ENCODE measurements around the gene SCAP.
"Not testable (repeated sequence)": the region's sequence is repeated elsewhere in the genome, so short reads cannot be mapped to it uniquely, and the experiment has no call there.

SCAP gene

GRCh38 chr3:47394140-47394870, 81.4 kb downstream of the SCAP start:
- DNase-seq (ENCODE audit: low read depth): no peak

GRCh38 chr3:47392933-47393332, 82.8 kb downstream of the SCAP start:
- DNase-seq (ENCODE audit: low read depth): no peak

- no peak for DNase-seq (ENCODE audit: low read depth)
Observed at GRCh38 chr3:47385796-47386195, 89.9 kb downstream of the SCAP start.

GRCh38 chr3:47385007-47385406, 90.7 kb downstream of the SCAP start:
- DNase-seq (ENCODE audit: low read depth): no peak

- DNase-seq (ENCODE audit: low read depth): no peak
Observed at GRCh38 chr3:47384425-47384824, 91.3 kb downstream of the SCAP start.

GRCh38 chr3:47381317-47382157, 94.2 kb downstream of the SCAP start:
- peak; percentile 85 for DNase-seq (ENCODE audit: low read depth)

GRCh38 chr3:47380601-47381316, 95.0 kb downstream of the SCAP start, which contains the start of gene PTPN23:
TSS of gene PTPN23 (plus strand) at chr3:47381021. CDS start at chr3:47381097, 76 bp downstream.
- DNase-seq (ENCODE audit: low read depth): peak; percentile 98

- DNase-seq (ENCODE audit: low read depth): no peak
Observed at GRCh38 chr3:47380026-47380600, 95.6 kb downstream of the SCAP start.

- no peak for DNase-seq (ENCODE audit: low read depth)
Observed at GRCh38 chr3:47379411-47379899, 96.3 kb downstream of the SCAP start.

GRCh38 chr3:47378869-47379268, 96.9 kb downstream of the SCAP start:
- DNase-seq (ENCODE audit: low read depth): no peak

- no peak for DNase-seq (ENCODE audit: low read depth)
Observed at GRCh38 chr3:47377186-47377585, 98.6 kb downstream of the SCAP start.

GRCh38 chr3:47376393-47376792, 99.3 kb downstream of the SCAP start:
- no peak for DNase-seq (ENCODE audit: low read depth)

- DNase-seq (ENCODE audit: low read depth): no peak
Observed at GRCh38 chr3:47374587-47374986, 101.2 kb downstream of the SCAP start.

- no peak for DNase-seq (ENCODE audit: low read depth)
Observed at GRCh38 chr3:47370887-47371697, 104.6 kb downstream of the SCAP start.

- not testable (repeated sequence) for DNase-seq (ENCODE audit: low read depth)
Observed at GRCh38 chr3:47370020-47370419, 105.7 kb downstream of the SCAP start.

GRCh38 chr3:47367631-47368030, 108.1 kb downstream of the SCAP start:
- no peak for DNase-seq (ENCODE audit: low read depth)

- DNase-seq (ENCODE audit: low read depth): no peak
Observed at GRCh38 chr3:47366833-47367232, 108.9 kb downstream of the SCAP start.

GRCh38 chr3:47365213-47366153, 110.3 kb downstream of the SCAP start:
- no peak for DNase-seq (ENCODE audit: low read depth)

Data from activated T-cell treated with anti-CD3 and anti-CD28 coated beads for 48 hours (primary cell).